ENCODE results near the gene ALS2CL. TPM values are rescaled to one million over a fixed set of nuclear protein-coding genes. Genes with fewer than 3 reads are reported as not detected.

The ALS2CL gene
- total and polyA plus RNA-seq, 2 donors (not counting 3 experiments of a cell fraction or from before 2014, with no cell fraction given): 7.8 to 10.1 TPM

GRCh38 chr3:46681387-46681786, 12.1 kb downstream of the ALS2CL start:
- H3K4me1 ChIP-seq (ENCODE audit: control insufficient read depth, extremely low read depth, insufficient read depth, low read length): no peaks in the 10 kb centered on the region
- POLR2A ChIA-PET: no interaction called here
- H3K9me1 ChIP-seq (replicated peaks; ENCODE audit: control insufficient read depth, extremely low read depth, insufficient read depth, low read length): no peaks in the 10 kb centered on the region
- no peak overlapping the region for H3K4me3 ChIP-seq (replicated peaks in 1 of 3; ENCODE audit: insufficient read depth in 1 of 3, low read depth in 1 of 3, low read length in 3 of 3)
- H3K27ac ChIP-seq (ENCODE audit: insufficient read depth, low read depth, low read length): no peak overlapping the region
- no TSS peak for BruUV-seq (replicated peaks)
- no peaks in the 10 kb centered on the region for H3K9me3 ChIP-seq (replicated peaks; ENCODE audit: control insufficient read depth, insufficient read depth, low read length)
- CTCF ChIA-PET: no interaction called here
- dilution Hi-C loops (cut with MboI; ENCODE audit: extremely low pct_ligation_motif_present, low sequenced_read_pairs) (no loop called here), intact Hi-C loops (cut with micrococcal nuclease) (no loop called here)
- H4K20me1 ChIP-seq (replicated peaks; ENCODE audit: control insufficient read depth, extremely low read depth, insufficient read depth, low read length): no peaks in the 10 kb centered on the region
- FAIRE-seq: no peak
- no peak overlapping the region for H3K4me2 ChIP-seq (ENCODE audit: insufficient read depth, low read length)
- no peak overlapping the region for H2AFZ ChIP-seq (ENCODE audit: low read depth, low read length)
- TF ChIP-seq POLR2A (IDR thresholded peaks at IDR 0.05; ENCODE audit: low read depth, low read length) (no peak), MYC (IDR thresholded peaks at IDR 0.05; ENCODE audit: low read depth, low read length) (no peak), MAX (IDR thresholded peaks at IDR 0.05; ENCODE audit: insufficient read depth, insufficient read length) (no peak), GATA2 (IDR thresholded peaks at IDR 0.05; ENCODE audit: insufficient read depth, insufficient read length, low read depth, low read length) (no peak), POLR2AphosphoS5 (IDR thresholded peaks at IDR 0.05; ENCODE audit: insufficient read depth, low read depth, low read length) (no peak), JUN (IDR thresholded peaks at IDR 0.05; ENCODE audit: borderline replicate concordance, insufficient read depth, insufficient read length, low read depth) (no peak), CTCF (IDR thresholded peaks at IDR 0.05; ENCODE audit: extremely low read depth in 1 of 2, insufficient read depth in 1 of 2, low read depth in 1 of 2, low read length in 2 of 2) (no peak), EZH2 (IDR thresholded peaks at IDR 0.05; ENCODE audit: borderline replicate concordance, low read depth, low read length, severe bottlenecking) (no peak), FOS (IDR thresholded peaks at IDR 0.05; ENCODE audit: borderline replicate concordance, insufficient read depth, low read length) (no peak)
- H3K9ac ChIP-seq (replicated peaks; ENCODE audit: extremely low read depth, insufficient read depth, low read length): no peak overlapping the region
- DNase-seq (ENCODE audit: low read depth, low spot score): no peak
- no peaks in the 10 kb centered on the region for H3K79me2 ChIP-seq (ENCODE audit: control insufficient read depth, insufficient read depth, low read length)
- no peaks in the 10 kb centered on the region for H3K36me3 ChIP-seq (ENCODE audit: control insufficient read depth in 2 of 2, extremely low read depth in 1 of 2, insufficient read depth in 2 of 2, low read length in 2 of 2)
- no peaks in the 10 kb centered on the region for H3K27me3 ChIP-seq (ENCODE audit: control insufficient read depth in 2 of 2, insufficient read depth in 2 of 2, low read length in 2 of 2)

Measured in endothelial cell of umbilical vein (primary cell).